Hepatocyte (in vitro differentiated cells): ENCODE data around the gene COL13A1. TPM values are rescaled to one million over a fixed set of nuclear protein-coding genes. Genes with fewer than 3 reads are reported as not detected.

Experiments used
- DNase-seq: peaks from one replicate; pipeline ENCODE4 v3.0.0-alpha.2; 2016; ENCODE audit warnings: low spot score
- H2AFZ ChIP-seq: fragments of 200-600 bp; sonication (generic); 2 replicates; pipeline ENCODE4 v1.6.0; 2016; ENCODE audit warnings: antibody characterized with exemption, mild to moderate bottlenecking
- H3K27ac ChIP-seq: fragments of 200-600 bp; sonication (generic); 2 replicates; pipeline ENCODE4 v1.5.1; 2016; ENCODE audit warnings: mild to moderate bottlenecking
- H3K27me3 ChIP-seq: fragments of 200-600 bp; sonication (generic); 2 replicates; pipeline ENCODE4 v1.6.1; 2016
- H3K36me3 ChIP-seq: fragments of 200-600 bp; sonication (generic); replicated peaks from 2 replicates; pipeline ENCODE4 v1.5.1; 2016; ENCODE audit warnings: low read depth; ENCODE audit not compliant: insufficient read depth
- H3K4me1 ChIP-seq: fragments of 200-600 bp; sonication (generic); 2 replicates; pipeline ENCODE4 v1.5.1; 2016; ENCODE audit warnings: mild to moderate bottlenecking, moderate library complexity; ENCODE audit not compliant: insufficient read depth
- H3K4me2 ChIP-seq: fragments of 200-600 bp; sonication (generic); 2 replicates; pipeline ENCODE4 v1.6.0; 2016
- H3K4me3 ChIP-seq: fragments of 200-600 bp; sonication (generic); 2 replicates; pipeline ENCODE4 v1.5.1; 2016; ENCODE audit warnings: mild to moderate bottlenecking
- H3K79me2 ChIP-seq: fragments of 200-600 bp; sonication (generic); 2 replicates; pipeline ENCODE4 v1.6.0; 2017; ENCODE audit warnings: mild to moderate bottlenecking
- H3K9me2 ChIP-seq: fragments of 200-600 bp; sonication (generic); replicated peaks from 2 replicates; pipeline ENCODE4 v1.6.0; 2017; ENCODE audit warnings: mild to moderate bottlenecking; ENCODE audit not compliant: insufficient read depth
- H3K9me3 ChIP-seq: fragments of 200-600 bp; sonication (generic); 2 replicates; pipeline ENCODE4 v1.5.1; 2016; ENCODE audit warnings: low read depth, mild to moderate bottlenecking
- H4K20me1 ChIP-seq: fragments of 200-600 bp; sonication (generic); 2 replicates; pipeline ENCODE4 v1.6.0; 2016; ENCODE audit warnings: mild to moderate bottlenecking; ENCODE audit not compliant: insufficient read depth, poor library complexity, severe bottlenecking
- EZH2 ChIP-seq: fragments of 200-600 bp; sonication (generic); IDR thresholded peaks from 2 replicates; pipeline ENCODE4 v1.6.1; 2016; ENCODE audit warnings: antibody characterized with exemption, mild to moderate bottlenecking, borderline replicate concordance
- EZH2phosphoT487 ChIP-seq: fragments of 200-600 bp; sonication (generic); IDR thresholded peaks from one replicate; pipeline ENCODE4 v1.6.1; 2018; ENCODE audit warnings: antibody characterized with exemption, mild to moderate bottlenecking, low read depth, moderate library complexity; ENCODE audit not compliant: unreplicated experiment, severe bottlenecking
- WGBS: methylation state at CpG from one replicate; pipeline ENCODE4 v1.1.6; 2016; ENCODE audit warnings: low lambda C conversion rate; ENCODE audit errors: missing lambda C conversion rate; 5-methylcytosine and 5-hydroxymethylcytosine counted together
- polyA plus RNA-seq: library from polyadenylated mRNA; unstranded; fragments of >200 nt; fragmentation: Nextera tagmentation; extraction: Ambion mirVana; gene quantifications from 2 replicates; pipeline ENCODE4 v1.2.1, GENCODE V29; 2016
- total RNA-seq: library from RNA; depleted of rRNA; stranded (reverse); fragments of >200 nt; gene quantifications from 2 replicates; pipeline ENCODE4 v1.2.3, GENCODE V29; 2014
- TF ChIP-seq, protein P1 (sequence below): fragments of 200-600 bp; sonication (generic); IDR thresholded peaks from 2 replicates; pipeline ENCODE4 v1.5.1; 2016; ENCODE audit warnings: antibody characterized with exemption, mild to moderate bottlenecking; ENCODE audit not compliant: poor library complexity

The COL13A1 gene
- total and polyA plus RNA-seq, 2 experiments from 2014 or later: 4.5 to 8.5 TPM

DNA sequence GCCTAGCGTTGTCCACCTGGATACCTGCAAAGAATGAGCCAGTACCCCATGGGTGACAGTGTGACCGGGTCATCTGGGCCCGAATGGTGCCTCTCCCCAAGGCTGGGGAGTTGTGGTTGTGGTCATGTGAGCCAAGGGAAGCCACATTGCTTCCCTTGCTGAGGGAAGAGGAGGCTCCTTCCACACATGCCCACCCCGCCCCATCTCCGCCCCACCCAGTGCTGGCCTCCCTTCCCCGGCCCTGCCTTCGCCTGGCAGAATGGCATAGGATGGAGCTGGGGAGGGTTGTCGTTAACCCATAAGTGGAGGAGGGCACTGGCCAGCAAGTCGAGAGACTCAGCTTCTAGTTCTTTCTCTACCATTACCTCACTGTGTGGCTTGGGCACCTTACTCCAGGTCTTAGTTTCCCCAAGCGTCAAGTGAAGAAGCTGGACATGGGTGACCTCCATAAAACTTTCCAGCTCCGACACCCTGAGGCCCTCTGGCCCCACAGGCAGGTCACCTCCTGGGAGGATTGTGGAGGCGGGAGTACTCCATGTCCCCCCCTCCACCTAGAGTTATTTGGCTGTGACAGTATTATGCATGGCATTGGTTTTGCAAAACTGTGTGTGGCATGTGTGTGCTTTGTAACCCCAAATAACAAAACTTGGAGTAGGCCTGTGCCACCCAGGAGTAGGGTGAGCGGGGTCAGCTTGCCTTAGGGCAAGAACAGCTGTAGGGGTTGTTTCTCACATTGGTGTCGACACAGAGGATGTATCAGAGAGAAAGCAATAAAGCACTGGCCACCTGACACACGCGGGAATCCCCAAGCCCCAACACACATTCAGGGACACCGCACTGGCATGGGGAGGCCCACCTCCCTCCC, 160.4 kb downstream of the COL13A1 start:
- no peaks in the 10 kb centered on the region for H3K27me3 ChIP-seq
- WGBS: 90% methylated on average over 16 of the region's 17 CpGs
- no peaks in the 10 kb centered on the region for H3K9me2 ChIP-seq
- H3K9me3 ChIP-seq: no peaks in the 10 kb centered on the region
- TF ChIP-seq, protein P1, sequence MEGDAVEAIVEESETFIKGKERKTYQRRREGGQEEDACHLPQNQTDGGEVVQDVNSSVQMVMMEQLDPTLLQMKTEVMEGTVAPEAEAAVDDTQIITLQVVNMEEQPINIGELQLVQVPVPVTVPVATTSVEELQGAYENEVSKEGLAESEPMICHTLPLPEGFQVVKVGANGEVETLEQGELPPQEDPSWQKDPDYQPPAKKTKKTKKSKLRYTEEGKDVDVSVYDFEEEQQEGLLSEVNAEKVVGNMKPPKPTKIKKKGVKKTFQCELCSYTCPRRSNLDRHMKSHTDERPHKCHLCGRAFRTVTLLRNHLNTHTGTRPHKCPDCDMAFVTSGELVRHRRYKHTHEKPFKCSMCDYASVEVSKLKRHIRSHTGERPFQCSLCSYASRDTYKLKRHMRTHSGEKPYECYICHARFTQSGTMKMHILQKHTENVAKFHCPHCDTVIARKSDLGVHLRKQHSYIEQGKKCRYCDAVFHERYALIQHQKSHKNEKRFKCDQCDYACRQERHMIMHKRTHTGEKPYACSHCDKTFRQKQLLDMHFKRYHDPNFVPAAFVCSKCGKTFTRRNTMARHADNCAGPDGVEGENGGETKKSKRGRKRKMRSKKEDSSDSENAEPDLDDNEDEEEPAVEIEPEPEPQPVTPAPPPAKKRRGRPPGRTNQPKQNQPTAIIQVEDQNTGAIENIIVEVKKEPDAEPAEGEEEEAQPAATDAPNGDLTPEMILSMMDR: no peak
- no peak for TF ChIP-seq EZH2phosphoT487
- no peak for TF ChIP-seq EZH2
- H3K27ac ChIP-seq: no peak overlapping the region
- no peak overlapping the region for H2AFZ ChIP-seq
- no peaks in the 10 kb centered on the region for H4K20me1 ChIP-seq
- no peaks in the 10 kb centered on the region for H3K36me3 ChIP-seq
- no peak overlapping the region for H3K4me2 ChIP-seq
- no peaks in the 10 kb centered on the region for H3K79me2 ChIP-seq
- H3K4me1 ChIP-seq: peaks cover 8% of the 10 kb centered on the region
- no peak overlapping the region for H3K4me3 ChIP-seq
- no peak for DNase-seq

- H3K4me3 ChIP-seq: no peak overlapping the region
- H4K20me1 ChIP-seq: no peaks in the 10 kb centered on the region
- H3K36me3 ChIP-seq: no peaks in the 10 kb centered on the region
- no peak overlapping the region for H3K27ac ChIP-seq
- H3K9me2 ChIP-seq: no peaks in the 10 kb centered on the region
- DNase-seq: no peak
- H3K4me2 ChIP-seq: no peak overlapping the region
- H3K4me1 ChIP-seq: peaks cover 8% of the 10 kb centered on the region
- H3K79me2 ChIP-seq: no peaks in the 10 kb centered on the region
- H2AFZ ChIP-seq: no peak overlapping the region
- no peaks in the 10 kb centered on the region for H3K27me3 ChIP-seq
- 88% methylated on average over 3 of the region's 3 CpGs for WGBS
- no peaks in the 10 kb centered on the region for H3K9me3 ChIP-seq
- TF ChIP-seq EZH2phosphoT487: no peak
- no peak for TF ChIP-seq EZH2
- TF ChIP-seq, protein P1: no peak
Observed at GRCh38 chr10:69962746-69963135, 161.0 kb downstream of the COL13A1 start.

GRCh38 chr10:69963178-69963834, 161.6 kb downstream of the COL13A1 start:
- no peaks in the 10 kb centered on the region for H4K20me1 ChIP-seq
- H3K4me2 ChIP-seq: no peak overlapping the region
- H3K9me2 ChIP-seq: no peaks in the 10 kb centered on the region
- H3K79me2 ChIP-seq: no peaks in the 10 kb centered on the region
- no peaks in the 10 kb centered on the region for H3K9me3 ChIP-seq
- TF ChIP-seq, protein P1: no peak
- TF ChIP-seq EZH2phosphoT487 (no peak), EZH2 (no peak)
- H3K27me3 ChIP-seq: no peaks in the 10 kb centered on the region
- H2AFZ ChIP-seq: no peak overlapping the region
- H3K27ac ChIP-seq: no peak overlapping the region
- WGBS: 77% methylated on average over 7 of the region's 7 CpGs
- H3K36me3 ChIP-seq: no peaks in the 10 kb centered on the region
- H3K4me1 ChIP-seq: peaks cover 8% of the 10 kb centered on the region
- H3K4me3 ChIP-seq: no peak overlapping the region
- DNase-seq: no peak
